ENCODE data around the gene TKT. TPM values are rescaled to one million over a fixed set of nuclear protein-coding genes. Genes with fewer than 3 reads are reported as not detected.

TKT gene
- total and polyA plus RNA-seq, 2 of the 8 experiments (the other 6 are each of a cell fraction or from before 2014, with no cell fraction given), result 418 to 986 TPM

DNA sequence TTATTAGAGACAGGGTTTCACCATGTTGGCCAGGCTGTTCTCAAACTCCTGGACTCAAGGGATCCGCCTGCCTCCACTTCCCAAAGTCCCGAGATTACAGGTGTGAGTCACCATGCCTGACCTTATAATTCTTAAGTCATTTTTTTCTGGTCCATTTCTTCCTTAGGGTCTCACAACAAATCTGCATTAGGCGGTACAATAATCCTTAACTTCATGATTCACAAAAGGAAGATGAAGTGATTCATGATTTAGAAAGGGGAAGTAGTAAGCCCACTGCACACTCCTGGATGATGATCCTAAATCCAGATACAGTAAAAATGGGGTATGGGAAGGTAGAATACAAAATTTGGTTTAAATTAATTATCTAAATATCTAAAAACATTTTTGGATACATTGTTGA is 45.0 kb upstream of the TKT start:
- Histone ChIP-seq H3K9me3 (ENCODE audit: insufficient read depth in 2 of 2, low read depth in 1 of 2, low read length in 1 of 2) (no peaks in the 10 kb centered on the region), H2AK5ac (ENCODE audit: low read depth, low read length) (no peak overlapping the region), H2BK12ac (ENCODE audit: low read depth, low read length) (no peak overlapping the region), H3K4ac (replicated peaks; ENCODE audit: insufficient read length, low read depth, low read length) (no peak overlapping the region), H3K27me3 (replicated peaks in 1 of 4; ENCODE audit: control insufficient read depth in 3 of 4, extremely low read depth in 1 of 4, insufficient read depth in 3 of 4, low read length in 3 of 4) (no peaks in the 10 kb centered on the region), H4K20me1 (replicated peaks in 1 of 2; ENCODE audit: control insufficient read depth in 1 of 2, insufficient read depth in 2 of 2, low read length in 2 of 2) (peaks cover 0 to 3% of the 10 kb centered on the region in 2 experiments), H3K79me1 (ENCODE audit: low read depth, low read length) (no peaks in the 10 kb centered on the region), H3K27ac (ENCODE audit: low read depth, low read length) (no peak overlapping the region), H3K14ac (ENCODE audit: insufficient read length) (no peak overlapping the region), H2AFZ (ENCODE audit: low read length) (no peak overlapping the region), H3K4me1 (replicated peaks in 1 of 4; ENCODE audit: control insufficient read depth in 3 of 4, insufficient read depth in 4 of 4, low read length in 3 of 4) (no peaks in the 10 kb centered on the region), H4K5ac (ENCODE audit: insufficient read length, low read depth, low read length) (no peak overlapping the region), H3K23me2 (ENCODE audit: low read depth, low read length) (no peaks in the 10 kb centered on the region), H4K91ac (replicated peaks; ENCODE audit: insufficient read length, low read length) (no peak overlapping the region), H2BK15ac (ENCODE audit: low read length) (no peak overlapping the region), H4K8ac (ENCODE audit: extremely low read depth, insufficient read depth, low read length) (no peak overlapping the region), H2BK20ac (ENCODE audit: low read length) (no peak overlapping the region), H3K36me3 (ENCODE audit: control insufficient read depth in 2 of 4, insufficient read depth in 4 of 4, low read length in 3 of 4) (peaks cover 6 to 20% (median 10%) of the 10 kb centered on the region in 4 experiments; a peak in 6 of 8 replicates), H3K23ac (ENCODE audit: insufficient read length) (no peak overlapping the region), H3K18ac (ENCODE audit: extremely low read depth, low read length) (no peak overlapping the region), H3K4me3 (ENCODE audit: extremely low read depth in 1 of 4, insufficient read depth in 2 of 4, low read depth in 3 of 4, low read length in 4 of 4) (no peak overlapping the region), H2BK120ac (replicated peaks; ENCODE audit: low read depth, low read length) (no peak overlapping the region), H3K9ac (replicated peaks in 1 of 4; ENCODE audit: extremely low read depth in 1 of 4, low read depth in 3 of 4, low read length in 3 of 4) (no peak overlapping the region), H3K56ac (replicated peaks; ENCODE audit: insufficient read length, low read depth, low read length) (no peak overlapping the region), H3K4me2 (ENCODE audit: insufficient read depth in 1 of 2, low read depth in 2 of 2, low read length in 2 of 2) (no peak overlapping the region), H3K79me2 (ENCODE audit: control insufficient read depth in 1 of 2, insufficient read depth in 2 of 2, low read length in 2 of 2) (no peaks in the 10 kb centered on the region), H2BK5ac (ENCODE audit: low read depth, low read length) (no peak overlapping the region)
- CTCF ChIA-PET (ENCODE audit: partially characterized antibody), result interaction anchor here (0.6 to 3.7 kb wide), 11 partner anchors 12 to 538 kb away, joined by 3 to 27 read pairs (median 4); no protein-coding TSS in a partner anchor
- 95% methylated on average over 3 of the region's 3 CpGs; no CpG with 5 or more reads in 1 of the 2 experiments for WGBS, 2 experiments (ENCODE audit: extremely low coverage in 1 of 2, insufficient coverage in 1 of 2, insufficient read length in 1 of 2, insufficient replicate concordance in 2 of 2, low coverage in 1 of 2, low lambda C conversion rate in 2 of 2, missing lambda C conversion rate in 1 of 2)
- POLR2A ChIA-PET (ENCODE audit: partially characterized antibody), result interaction anchor here (0.6 kb wide), 2 partner anchors 47 to 260 kb away, joined by 3 to 5 read pairs; partner anchors contain the start of gene DCP1A
- no peak for TF ChIP-seq KDM4A (IDR thresholded peaks at IDR 0.05; ENCODE audit: low read depth, low read length, severe bottlenecking)
- TF ChIP-seq, protein P1, sequence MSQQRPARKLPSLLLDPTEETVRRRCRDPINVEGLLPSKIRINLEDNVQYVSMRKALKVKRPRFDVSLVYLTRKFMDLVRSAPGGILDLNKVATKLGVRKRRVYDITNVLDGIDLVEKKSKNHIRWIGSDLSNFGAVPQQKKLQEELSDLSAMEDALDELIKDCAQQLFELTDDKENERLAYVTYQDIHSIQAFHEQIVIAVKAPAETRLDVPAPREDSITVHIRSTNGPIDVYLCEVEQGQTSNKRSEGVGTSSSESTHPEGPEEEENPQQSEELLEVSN (IDR thresholded peaks at IDR 0.05), result no peak
- TF ChIP-seq SRF (IDR thresholded peaks at IDR 0.05; ENCODE audit: low read depth, low read length), result no peak
- TF ChIP-seq, protein P2, sequence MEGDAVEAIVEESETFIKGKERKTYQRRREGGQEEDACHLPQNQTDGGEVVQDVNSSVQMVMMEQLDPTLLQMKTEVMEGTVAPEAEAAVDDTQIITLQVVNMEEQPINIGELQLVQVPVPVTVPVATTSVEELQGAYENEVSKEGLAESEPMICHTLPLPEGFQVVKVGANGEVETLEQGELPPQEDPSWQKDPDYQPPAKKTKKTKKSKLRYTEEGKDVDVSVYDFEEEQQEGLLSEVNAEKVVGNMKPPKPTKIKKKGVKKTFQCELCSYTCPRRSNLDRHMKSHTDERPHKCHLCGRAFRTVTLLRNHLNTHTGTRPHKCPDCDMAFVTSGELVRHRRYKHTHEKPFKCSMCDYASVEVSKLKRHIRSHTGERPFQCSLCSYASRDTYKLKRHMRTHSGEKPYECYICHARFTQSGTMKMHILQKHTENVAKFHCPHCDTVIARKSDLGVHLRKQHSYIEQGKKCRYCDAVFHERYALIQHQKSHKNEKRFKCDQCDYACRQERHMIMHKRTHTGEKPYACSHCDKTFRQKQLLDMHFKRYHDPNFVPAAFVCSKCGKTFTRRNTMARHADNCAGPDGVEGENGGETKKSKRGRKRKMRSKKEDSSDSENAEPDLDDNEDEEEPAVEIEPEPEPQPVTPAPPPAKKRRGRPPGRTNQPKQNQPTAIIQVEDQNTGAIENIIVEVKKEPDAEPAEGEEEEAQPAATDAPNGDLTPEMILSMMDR (IDR thresholded peaks at IDR 0.05; ENCODE audit: control extremely low read depth in 1 of 3, insufficient read depth in 1 of 3, low read depth in 1 of 3, low read length in 3 of 3), result no peak
- TF ChIP-seq CEBPB (IDR thresholded peaks at IDR 0.05; ENCODE audit: low read depth, low read length), result no peak
- DNase-seq (ENCODE audit: low read depth in 1 of 2, low spot score in 2 of 2) (no peak), FAIRE-seq (no peak)

All from H1 (cell line).